Common myeloid progenitor, CD34-positive (primary cell): ENCODE measurements around the gene PRKAR2A.
"Not testable (repeated sequence)": the region's sequence is repeated elsewhere in the genome, so short reads cannot be mapped to it uniquely, and the experiment has no call there.

Source experiments
- CTCF ChIA-PET: fragments of 350-600 bp; sonication (Branson Sonifier 250); formaldehyde crosslinking; loops from one replicate; lab custom pipeline; 2021; ENCODE audit warnings: antibody characterized with exemption; lab: Charles Lee
- POLR2A ChIA-PET: fragments of 350-600 bp; sonication (Branson Sonifier 250); formaldehyde crosslinking; loops from one replicate; lab custom pipeline; 2021; ENCODE audit warnings: antibody characterized with exemption; lab: Charles Lee
- DNase-seq, 3 donors: peaks; one replicate each; pipeline versions ENCODE4 v3.0.0 to v3.0.0-alpha.2; 2013
- H3K27ac ChIP-seq, 2 experiments: 1 replicate in 1 of 2; 2 replicates in 1 of 2; pipeline ENCODE4 v1.7.0; 2013; ENCODE audit warnings: inconsistent platforms in 2 of 2, low read length in 2 of 2, mild to moderate bottlenecking in 2 of 2, low read depth in 1 of 2, moderate library complexity in 1 of 2; ENCODE audit not compliant: severe bottlenecking in 2 of 2, insufficient read depth in 1 of 2, poor library complexity in 1 of 2
- H3K27me3 ChIP-seq, 5 experiments: replicated peaks in 2 of 5; 1 replicate in 3 of 5; 2 replicates in 2 of 5; pipeline versions ENCODE4 v1.6.1 to v1.7.0; 2013; ENCODE audit warnings: low read length in 4 of 5, mild to moderate bottlenecking in 2 of 5, moderate library complexity in 2 of 5, inconsistent platforms in 1 of 5; ENCODE audit not compliant: insufficient read depth in 5 of 5, control insufficient read depth in 4 of 5
- H3K36me3 ChIP-seq, 4 experiments: 1 replicate in 2 of 4; 2 replicates in 2 of 4; pipeline versions ENCODE4 v1.6.1 to v1.7.0; 2013; ENCODE audit warnings: low read length in 3 of 4, control low read depth in 1 of 4, mild to moderate bottlenecking in 1 of 4; ENCODE audit not compliant: control insufficient read depth in 4 of 4, insufficient read depth in 4 of 4
- H3K4me1 ChIP-seq, 4 experiments: 1 replicate in 3 of 4; 2 replicates in 1 of 4; pipeline versions ENCODE4 v1.6.1 to v1.7.1; 2013; ENCODE audit warnings: low read length in 3 of 4, mild to moderate bottlenecking in 3 of 4, control low read depth in 1 of 4, inconsistent platforms in 1 of 4, moderate library complexity in 1 of 4; ENCODE audit not compliant: control insufficient read depth in 4 of 4, insufficient read depth in 4 of 4; ENCODE audit errors: control extremely low read depth in 1 of 4
- H3K4me3 ChIP-seq, 7 experiments: 1 replicate in 4 of 7; 2 replicates in 3 of 7; pipeline versions ENCODE4 v1.5.1 to v1.7.0; 2013; ENCODE audit warnings: mild to moderate bottlenecking in 7 of 7, low read length in 6 of 7, moderate library complexity in 6 of 7, inconsistent platforms in 2 of 7, low read depth in 2 of 7, control low read depth in 1 of 7; ENCODE audit not compliant: insufficient read depth in 4 of 7, control insufficient read depth in 1 of 7; ENCODE audit errors: extremely low read depth in 1 of 7
- H3K9me3 ChIP-seq, 5 experiments: 1 replicate in 4 of 5; 2 replicates in 1 of 5; pipeline versions ENCODE4 v1.6.1 to v1.7.1; 2013; ENCODE audit warnings: low read length in 4 of 5, mild to moderate bottlenecking in 2 of 5, inconsistent platforms in 1 of 5, low read depth in 1 of 5, moderate library complexity in 1 of 5; ENCODE audit not compliant: control insufficient read depth in 4 of 5, insufficient read depth in 2 of 5; ENCODE audit errors: control extremely low read depth in 1 of 5
- WGBS: methylation state at CpG from one replicate; pipeline ENCODE4 v1.1.5; 2013; ENCODE audit not compliant: insufficient coverage; 5-methylcytosine and 5-hydroxymethylcytosine counted together

Gene PRKAR2A

GRCh38 chr3:48738926-48739616, 108.6 kb downstream of the PRKAR2A start:
- WGBS, result 100% methylated on average over 6 of the region's 9 CpGs
- Histone ChIP-seq H3K9me3 (no peaks in the 10 kb centered on the region), H3K4me3 (no peak overlapping the region), H3K4me1 (peaks cover 0 to 9% (median 0%) of the 10 kb centered on the region in 4 experiments), H3K36me3 (no peaks in the 10 kb centered on the region), H3K27ac (no peak overlapping the region), H3K27me3 (no peaks in the 10 kb centered on the region)
- ChIA-PET POLR2A (interaction anchor here (0.6 to 0.8 kb wide), 2 partner anchors 18 to 49 kb away, joined by 3 read pairs; no protein-coding TSS in a partner anchor), CTCF (interaction anchor here (0.8 to 1.8 kb wide), 27 partner anchors 9 to 213 kb away, joined by 3 to 7 read pairs (median 3); partner anchors contain the start of gene SLC25A20)
- DNase-seq, result no peak

GRCh38 chr3:48738144-48738536, 109.5 kb downstream of the PRKAR2A start:
- DNase-seq, result no peak
- no peak overlapping the region for H3K4me3 ChIP-seq
- H3K27ac ChIP-seq, result no peak overlapping the region
- POLR2A ChIA-PET, result interaction anchor here (0.6 kb wide), 1 partner anchor 21 kb away, joined by 3 read pairs; no protein-coding TSS in a partner anchor
- CTCF ChIA-PET, result interaction anchor here (0.6 to 3.2 kb wide), 9 partner anchors 11 to 256 kb away, joined by 3 to 7 read pairs (median 3); no protein-coding TSS in a partner anchor
- H3K4me1 ChIP-seq, result peaks cover 0 to 9% (median 0%) of the 10 kb centered on the region in 4 experiments
- no peaks in the 10 kb centered on the region for H3K36me3 ChIP-seq
- 92% methylated on average over 3 of the region's 3 CpGs for WGBS
- no peaks in the 10 kb centered on the region for H3K9me3 ChIP-seq
- no peaks in the 10 kb centered on the region for H3K27me3 ChIP-seq

GRCh38 chr3:48735075-48735767, 112.5 kb downstream of the PRKAR2A start:
- H3K9me3 ChIP-seq, POLR2A ChIA-PET, H3K27me3 ChIP-seq, H3K4me3 ChIP-seq, H3K36me3 ChIP-seq, H3K27ac ChIP-seq, H3K4me1 ChIP-seq: not testable (repeated sequence)
- peak; percentile 27 to 73 (median 65) for DNase-seq
- WGBS, result 92% methylated on average over 2 of the region's 8 CpGs
- CTCF ChIA-PET, result interaction anchor here (1.6 to 3.2 kb wide), 3 partner anchors 13 to 218 kb away, joined by 3 to 7 read pairs (median 5); no protein-coding TSS in a partner anchor

GRCh38 chr3:48734541-48734940, 113.1 kb downstream of the PRKAR2A start:
- DNase-seq, H3K27ac ChIP-seq, CTCF ChIA-PET, POLR2A ChIA-PET, H3K27me3 ChIP-seq, H3K4me3 ChIP-seq, H3K4me1 ChIP-seq, H3K36me3 ChIP-seq, H3K9me3 ChIP-seq: not testable (repeated sequence)
- 100% methylated on average over 1 of the region's 25 CpGs for WGBS

DNA sequence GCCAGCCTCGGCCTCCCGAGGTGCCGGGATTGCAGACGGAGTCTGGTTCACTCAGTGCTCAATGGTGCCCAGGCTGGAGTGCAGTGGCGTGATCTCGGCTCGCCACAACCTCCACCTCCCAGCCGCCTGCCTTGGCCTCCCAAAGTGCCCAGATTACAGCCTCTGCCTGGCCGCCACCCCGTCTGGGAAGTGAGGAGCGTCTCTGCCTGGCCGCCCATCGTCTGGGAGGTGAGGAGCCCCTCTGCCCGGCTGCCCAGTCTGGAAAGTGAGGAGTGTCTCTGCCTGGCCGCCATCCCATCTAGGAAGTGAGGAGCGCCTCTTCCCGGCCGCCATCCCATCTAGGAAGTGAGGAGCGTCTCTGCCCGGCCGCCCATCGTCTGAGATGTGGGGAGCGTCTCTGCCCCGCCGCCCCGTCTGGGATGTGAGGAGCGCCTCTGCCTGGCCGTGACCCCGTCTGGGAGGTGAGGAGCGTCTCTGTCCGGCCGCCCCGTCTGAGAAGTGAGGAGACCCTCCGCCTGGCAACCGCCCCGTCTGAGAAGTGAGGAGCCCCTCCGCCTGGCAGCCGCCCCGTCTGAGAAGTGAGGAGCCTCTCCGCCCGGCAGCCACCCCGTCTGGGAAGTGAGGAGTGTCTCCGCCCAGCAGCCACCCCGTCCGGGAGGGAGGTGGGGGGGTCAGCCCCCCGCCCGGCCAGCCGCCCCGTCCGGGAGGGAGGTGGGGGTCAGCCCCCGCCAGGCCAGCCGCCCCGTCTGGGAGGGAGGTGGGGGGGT, 113.7 kb downstream of the PRKAR2A start:
- H3K27me3 ChIP-seq, POLR2A ChIA-PET, H3K4me3 ChIP-seq, H3K9me3 ChIP-seq, H3K27ac ChIP-seq, DNase-seq, H3K36me3 ChIP-seq, H3K4me1 ChIP-seq: not testable (repeated sequence)
- WGBS, result no CpG with 5 or more reads among the region's 53 CpGs
- CTCF ChIA-PET, result interaction anchor here (0.9 kb wide), 1 partner anchor 7 kb away, joined by 4 read pairs; no protein-coding TSS in a partner anchor

- ChIA-PET POLR2A (no interaction called here), CTCF (interaction anchor here (1.3 to 1.5 kb wide), 3 partner anchors 12 to 22 kb away, joined by 3 read pairs; no protein-coding TSS in a partner anchor)
Measured at GRCh38 chr3:48727511-48727910, 120.2 kb downstream of the PRKAR2A start.

More at GRCh38 chr3:48727511-48727910, 120.2 kb downstream of the PRKAR2A start:
- WGBS, result 99% methylated on average over 7 of the region's 8 CpGs
- no peak overlapping the region for H3K27ac ChIP-seq
- no peak overlapping the region for H3K4me3 ChIP-seq
- H3K36me3 ChIP-seq, result no peaks in the 10 kb centered on the region
- H3K4me1 ChIP-seq, result no peaks in the 10 kb centered on the region
- no peak for DNase-seq
- H3K27me3 ChIP-seq, result no peaks in the 10 kb centered on the region
- H3K9me3 ChIP-seq, result peaks cover 0 to 3% (median 0%) of the 10 kb centered on the region in 5 experiments
